Hepatocyte (in vitro differentiated cells): ENCODE results near the gene SORCS3. TPM values are rescaled to one million over a fixed set of nuclear protein-coding genes. Genes with fewer than 3 reads are reported as not detected.

Source experiments
- DNase-seq: peaks from one replicate; pipeline ENCODE4 v3.0.0-alpha.2; 2016; ENCODE audit warnings: low spot score
- H2AFZ ChIP-seq: fragments of 200-600 bp; sonication (generic); 2 replicates; pipeline ENCODE4 v1.6.0; 2016; ENCODE audit warnings: antibody characterized with exemption, mild to moderate bottlenecking
- H3K27ac ChIP-seq: fragments of 200-600 bp; sonication (generic); 2 replicates; pipeline ENCODE4 v1.5.1; 2016; ENCODE audit warnings: mild to moderate bottlenecking
- H3K27me3 ChIP-seq: fragments of 200-600 bp; sonication (generic); 2 replicates; pipeline ENCODE4 v1.6.1; 2016
- H3K36me3 ChIP-seq: fragments of 200-600 bp; sonication (generic); replicated peaks from 2 replicates; pipeline ENCODE4 v1.5.1; 2016; ENCODE audit warnings: low read depth; ENCODE audit not compliant: insufficient read depth
- H3K4me1 ChIP-seq: fragments of 200-600 bp; sonication (generic); 2 replicates; pipeline ENCODE4 v1.5.1; 2016; ENCODE audit warnings: mild to moderate bottlenecking, moderate library complexity; ENCODE audit not compliant: insufficient read depth
- H3K4me2 ChIP-seq: fragments of 200-600 bp; sonication (generic); 2 replicates; pipeline ENCODE4 v1.6.0; 2016
- H3K4me3 ChIP-seq: fragments of 200-600 bp; sonication (generic); 2 replicates; pipeline ENCODE4 v1.5.1; 2016; ENCODE audit warnings: mild to moderate bottlenecking
- H3K79me2 ChIP-seq: fragments of 200-600 bp; sonication (generic); 2 replicates; pipeline ENCODE4 v1.6.0; 2017; ENCODE audit warnings: mild to moderate bottlenecking
- H3K9me2 ChIP-seq: fragments of 200-600 bp; sonication (generic); replicated peaks from 2 replicates; pipeline ENCODE4 v1.6.0; 2017; ENCODE audit warnings: mild to moderate bottlenecking; ENCODE audit not compliant: insufficient read depth
- H3K9me3 ChIP-seq: fragments of 200-600 bp; sonication (generic); 2 replicates; pipeline ENCODE4 v1.5.1; 2016; ENCODE audit warnings: low read depth, mild to moderate bottlenecking
- H4K20me1 ChIP-seq: fragments of 200-600 bp; sonication (generic); 2 replicates; pipeline ENCODE4 v1.6.0; 2016; ENCODE audit warnings: mild to moderate bottlenecking; ENCODE audit not compliant: insufficient read depth, poor library complexity, severe bottlenecking
- EZH2 ChIP-seq: fragments of 200-600 bp; sonication (generic); IDR thresholded peaks from 2 replicates; pipeline ENCODE4 v1.6.1; 2016; ENCODE audit warnings: antibody characterized with exemption, mild to moderate bottlenecking, borderline replicate concordance
- EZH2phosphoT487 ChIP-seq: fragments of 200-600 bp; sonication (generic); IDR thresholded peaks from one replicate; pipeline ENCODE4 v1.6.1; 2018; ENCODE audit warnings: antibody characterized with exemption, mild to moderate bottlenecking, low read depth, moderate library complexity; ENCODE audit not compliant: unreplicated experiment, severe bottlenecking
- WGBS: methylation state at CpG from one replicate; pipeline ENCODE4 v1.1.6; 2016; ENCODE audit warnings: low lambda C conversion rate; ENCODE audit errors: missing lambda C conversion rate; 5-methylcytosine and 5-hydroxymethylcytosine counted together
- polyA plus RNA-seq: library from polyadenylated mRNA; unstranded; fragments of >200 nt; fragmentation: Nextera tagmentation; extraction: Ambion mirVana; gene quantifications from 2 replicates; pipeline ENCODE4 v1.2.1, GENCODE V29; 2016
- total RNA-seq: library from RNA; depleted of rRNA; stranded (reverse); fragments of >200 nt; gene quantifications from 2 replicates; pipeline ENCODE4 v1.2.3, GENCODE V29; 2014
- TF ChIP-seq, protein P1 (sequence below): fragments of 200-600 bp; sonication (generic); IDR thresholded peaks from 2 replicates; pipeline ENCODE4 v1.5.1; 2016; ENCODE audit warnings: antibody characterized with exemption, mild to moderate bottlenecking; ENCODE audit not compliant: poor library complexity

SORCS3 gene
- total and polyA plus RNA-seq, 2 experiments from 2014 or later, result 0.59 to 0.80 TPM

DNA sequence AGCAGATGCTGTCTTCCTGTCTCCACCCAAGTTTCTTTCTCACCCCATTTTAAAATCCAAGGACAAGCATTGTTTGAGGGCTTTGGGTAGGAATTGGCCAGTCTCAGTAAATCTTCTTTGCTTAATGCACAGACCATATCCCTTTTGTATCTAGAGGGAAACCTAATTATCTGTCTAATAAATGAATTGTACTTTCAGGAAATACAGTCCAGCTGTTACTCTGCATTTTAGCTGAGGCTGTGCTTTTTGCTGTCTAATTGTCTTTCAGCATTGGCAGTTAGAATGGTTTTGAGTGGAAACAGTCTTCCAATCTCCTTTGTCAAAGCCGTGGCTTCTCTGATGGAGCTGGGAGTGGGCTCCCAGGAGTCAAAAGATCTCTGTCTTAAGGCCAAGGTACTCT lies 388.2 kb downstream of the SORCS3 start:
- no peak for DNase-seq
- Histone ChIP-seq H3K4me3 (no peak overlapping the region), H3K27me3 (no peaks in the 10 kb centered on the region), H4K20me1 (no peaks in the 10 kb centered on the region), H3K4me2 (no peak overlapping the region), H3K36me3 (no peaks in the 10 kb centered on the region), H3K9me2 (no peaks in the 10 kb centered on the region), H3K9me3 (no peaks in the 10 kb centered on the region), H2AFZ (no peak overlapping the region), H3K4me1 (no peaks in the 10 kb centered on the region), H3K27ac (no peak overlapping the region), H3K79me2 (no peaks in the 10 kb centered on the region)
- TF ChIP-seq, protein P1, sequence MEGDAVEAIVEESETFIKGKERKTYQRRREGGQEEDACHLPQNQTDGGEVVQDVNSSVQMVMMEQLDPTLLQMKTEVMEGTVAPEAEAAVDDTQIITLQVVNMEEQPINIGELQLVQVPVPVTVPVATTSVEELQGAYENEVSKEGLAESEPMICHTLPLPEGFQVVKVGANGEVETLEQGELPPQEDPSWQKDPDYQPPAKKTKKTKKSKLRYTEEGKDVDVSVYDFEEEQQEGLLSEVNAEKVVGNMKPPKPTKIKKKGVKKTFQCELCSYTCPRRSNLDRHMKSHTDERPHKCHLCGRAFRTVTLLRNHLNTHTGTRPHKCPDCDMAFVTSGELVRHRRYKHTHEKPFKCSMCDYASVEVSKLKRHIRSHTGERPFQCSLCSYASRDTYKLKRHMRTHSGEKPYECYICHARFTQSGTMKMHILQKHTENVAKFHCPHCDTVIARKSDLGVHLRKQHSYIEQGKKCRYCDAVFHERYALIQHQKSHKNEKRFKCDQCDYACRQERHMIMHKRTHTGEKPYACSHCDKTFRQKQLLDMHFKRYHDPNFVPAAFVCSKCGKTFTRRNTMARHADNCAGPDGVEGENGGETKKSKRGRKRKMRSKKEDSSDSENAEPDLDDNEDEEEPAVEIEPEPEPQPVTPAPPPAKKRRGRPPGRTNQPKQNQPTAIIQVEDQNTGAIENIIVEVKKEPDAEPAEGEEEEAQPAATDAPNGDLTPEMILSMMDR, result no peak
- TF ChIP-seq EZH2phosphoT487 (no peak), EZH2 (no peak)
- WGBS, result 50% methylated on average over 1 of the region's 1 CpG

DNA sequence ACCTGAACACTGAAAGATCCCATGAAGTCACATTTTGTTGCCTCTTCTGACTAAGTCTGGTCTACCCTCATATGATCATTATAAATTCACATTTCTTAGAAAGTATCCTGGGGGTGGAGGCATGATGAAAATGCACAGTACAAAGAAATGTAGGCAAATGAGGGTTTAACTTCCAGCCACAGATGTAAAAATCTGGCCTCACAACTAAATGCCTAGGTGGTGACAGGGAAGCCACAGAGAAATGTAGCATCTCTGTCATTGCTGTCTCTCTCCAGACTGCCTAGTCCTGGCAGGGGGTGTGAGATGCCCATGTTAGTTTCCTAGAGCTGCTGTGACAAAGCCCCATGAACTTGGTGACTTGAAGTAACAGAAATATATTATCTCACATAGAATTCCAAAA lies 395.9 kb downstream of the SORCS3 start:
- H2AFZ ChIP-seq, result no peak overlapping the region
- H3K36me3 ChIP-seq, result no peaks in the 10 kb centered on the region
- no peak overlapping the region for H3K4me3 ChIP-seq
- no peaks in the 10 kb centered on the region for H3K79me2 ChIP-seq
- no peaks in the 10 kb centered on the region for H3K9me3 ChIP-seq
- H3K27me3 ChIP-seq, result no peaks in the 10 kb centered on the region
- H3K4me2 ChIP-seq, result no peak overlapping the region
- TF ChIP-seq, protein P1, result no peak
- TF ChIP-seq EZH2phosphoT487 (no peak), EZH2 (no peak)
- H3K9me2 ChIP-seq, result no peaks in the 10 kb centered on the region
- no peak overlapping the region for H3K27ac ChIP-seq
- no peaks in the 10 kb centered on the region for H3K4me1 ChIP-seq
- no peak for DNase-seq
- H4K20me1 ChIP-seq, result no peaks in the 10 kb centered on the region

DNA sequence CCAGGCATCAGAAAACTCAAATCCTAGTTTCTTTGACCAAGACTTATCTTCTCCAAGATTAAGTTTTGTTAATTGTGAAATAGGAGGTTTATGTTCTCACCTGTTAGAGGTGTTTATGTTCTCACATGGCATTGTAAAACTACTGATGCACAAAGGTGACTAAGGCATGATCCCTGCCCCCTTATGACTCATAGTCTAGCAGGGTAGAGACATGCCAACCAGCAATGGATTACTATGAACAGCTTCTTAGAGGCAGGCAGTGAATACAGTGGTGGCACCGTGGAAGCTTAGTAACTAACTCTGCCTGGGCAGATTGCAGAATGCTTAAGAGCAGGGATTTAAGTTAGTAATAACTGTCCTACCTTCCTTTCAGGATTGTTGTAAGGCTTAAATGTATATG lies 400.9 kb downstream of the SORCS3 start:
- H3K4me2 ChIP-seq, result no peak overlapping the region
- H3K9me2 ChIP-seq, result no peaks in the 10 kb centered on the region
- H4K20me1 ChIP-seq, result no peaks in the 10 kb centered on the region
- 93% methylated on average over 1 of the region's 1 CpG for WGBS
- no peak overlapping the region for H2AFZ ChIP-seq
- H3K9me3 ChIP-seq, result no peaks in the 10 kb centered on the region
- no peak overlapping the region for H3K4me3 ChIP-seq
- DNase-seq, result no peak
- no peaks in the 10 kb centered on the region for H3K4me1 ChIP-seq
- H3K27me3 ChIP-seq, result no peaks in the 10 kb centered on the region
- no peak overlapping the region for H3K27ac ChIP-seq
- no peaks in the 10 kb centered on the region for H3K79me2 ChIP-seq
- TF ChIP-seq EZH2phosphoT487, result no peak
- no peak for TF ChIP-seq EZH2
- TF ChIP-seq, protein P1, result no peak
- H3K36me3 ChIP-seq, result no peaks in the 10 kb centered on the region
